Panc1 (cell line): ENCODE results near the gene ERO1B. TPM values are rescaled to one million over a fixed set of nuclear protein-coding genes. Genes with fewer than 3 reads are reported as not detected.

Experiments
- ATAC-seq: fragments of 200-7000 bp; cut with Tn5 transposase; 2 replicates; pipeline ENCODE4 v1.9.1; 2020; ENCODE audit warnings: mild to moderate bottlenecking, moderate library complexity
- BruUV-seq: library from RNA; stranded (reverse); fragments of 400-500 nt; replicated peaks from 2 replicates; lab custom pipeline; 2021; lab: Mats Ljungman, UMichigan
- CTCF ChIA-PET: fragments of 300-600 bp; sonication (Branson Sonifier 250); formaldehyde crosslinking; loops from one replicate; lab custom pipeline; 2022; ENCODE audit warnings: antibody characterized with exemption; lab: Charles Lee
- POLR2A ChIA-PET: fragments of 300-600 bp; sonication (Branson Sonifier 250); formaldehyde crosslinking; loops from one replicate; lab custom pipeline; 2022; ENCODE audit warnings: antibody characterized with exemption; lab: Charles Lee
- DNase-seq: peaks from one replicate; pipeline ENCODE4 v3.0.0-alpha.2; 2010; ENCODE audit warnings: low read depth, low spot score
- H3K27ac ChIP-seq: 2 replicates; pipeline ENCODE4 v1.5.1; 2011; ENCODE audit warnings: mild to moderate bottlenecking, low read length, inconsistent platforms
- H3K27me3 ChIP-seq: fragments of 200-500 bp; sonication (Bioruptor generic); 2 replicates; pipeline ENCODE4 v1.6.0; 2014; ENCODE audit warnings: low read length, inconsistent platforms; ENCODE audit not compliant: control insufficient read depth, insufficient read depth
- H3K36me3 ChIP-seq: fragments of 200-500 bp; sonication (Bioruptor generic); 2 replicates; pipeline ENCODE4 v1.5.1; 2014; ENCODE audit warnings: inconsistent platforms, mild to moderate bottlenecking, low read length, moderate library complexity; ENCODE audit not compliant: control insufficient read depth, insufficient read depth
- H3K4me1 ChIP-seq: 2 replicates; pipeline ENCODE4 v1.5.1; 2011; ENCODE audit warnings: inconsistent platforms, mild to moderate bottlenecking, low read length, moderate library complexity; ENCODE audit not compliant: control insufficient read depth, insufficient read depth
- H3K4me3 ChIP-seq, 2 experiments: 2 replicates each; pipeline ENCODE4 v1.5.1; 2011 to 2012; ENCODE audit warnings: low read depth in 2 of 2, low read length in 2 of 2, mild to moderate bottlenecking in 2 of 2, inconsistent platforms in 1 of 2, moderate library complexity in 1 of 2
- H3K9me3 ChIP-seq: fragments of 200-500 bp; sonication (Bioruptor generic); 2 replicates; pipeline ENCODE4 v1.5.1; 2014; ENCODE audit warnings: low read depth, mild to moderate bottlenecking, inconsistent platforms, low read length, moderate library complexity; ENCODE audit not compliant: control insufficient read depth, insufficient read depth
- CTCF ChIP-seq: fragments of 450-650 bp; IDR thresholded peaks from 2 replicates; pipeline ENCODE4 v1.5.1; 2017; ENCODE audit warnings: mild to moderate bottlenecking
- POLR2AphosphoS5 ChIP-seq: IDR thresholded peaks from 2 replicates; pipeline ENCODE4 v1.6.1; 2012; ENCODE audit warnings: mild to moderate bottlenecking, low read depth, low read length, moderate library complexity
- SIN3A ChIP-seq: IDR thresholded peaks from 2 replicates; pipeline ENCODE4 v1.6.1; 2012; ENCODE audit warnings: low read depth, mild to moderate bottlenecking, low read length, moderate library complexity, borderline replicate concordance; ENCODE audit not compliant: insufficient read depth
- TCF7L2 ChIP-seq: IDR thresholded peaks from 2 replicates; pipeline ENCODE4 v1.6.1; 2011; ENCODE audit warnings: mild to moderate bottlenecking, low read depth, low read length, inconsistent platforms
- in situ Hi-C: cut with HindIII; loops from 2 replicates; pipeline ENCODE4 v1.10.0; 2016; ENCODE audit warnings: low sequenced_read_pairs, low pct_unique_long_range_greater_than_20kb
- intact Hi-C: fragments of 100-400 bp; cut with micrococcal nuclease; formaldehyde crosslinking; loops from one replicate; pipeline ENCODE4 v1.10.0; 2022; ENCODE audit not compliant: unreplicated experiment
- total RNA-seq: library from RNA; stranded (reverse); gene quantifications from one replicate; pipeline ENCODE4 v1.2.1, GENCODE V29; 2021; ENCODE audit not compliant: unreplicated experiment
- TF ChIP-seq, protein P1 (sequence below), 2 experiments: IDR thresholded peaks; 2 replicates each; pipeline ENCODE4 v1.6.1; 2011 to 2012; ENCODE audit warnings: low read depth in 2 of 2, control low read depth in 1 of 2, low read length in 1 of 2, mild to moderate bottlenecking in 1 of 2, moderate library complexity in 1 of 2; ENCODE audit not compliant: insufficient read depth in 1 of 2

ERO1B gene
- total RNA-seq, 1 experiment from 2014 or later: 19.9 TPM

GRCh38 chr1:236316437-236316836, 34.7 kb upstream of the ERO1B start:
- POLR2A ChIA-PET: no interaction called here
- no TSS peak for BruUV-seq

GRCh38 chr1:236315518-236315917, 33.8 kb upstream of the ERO1B start:
- H3K27ac ChIP-seq: no peak overlapping the region
- H3K27me3 ChIP-seq: no peaks in the 10 kb centered on the region
- TF ChIP-seq POLR2AphosphoS5 (no peak), TCF7L2 (no peak), CTCF (no peak), SIN3A (no peak)
- TF ChIP-seq, protein P1, sequence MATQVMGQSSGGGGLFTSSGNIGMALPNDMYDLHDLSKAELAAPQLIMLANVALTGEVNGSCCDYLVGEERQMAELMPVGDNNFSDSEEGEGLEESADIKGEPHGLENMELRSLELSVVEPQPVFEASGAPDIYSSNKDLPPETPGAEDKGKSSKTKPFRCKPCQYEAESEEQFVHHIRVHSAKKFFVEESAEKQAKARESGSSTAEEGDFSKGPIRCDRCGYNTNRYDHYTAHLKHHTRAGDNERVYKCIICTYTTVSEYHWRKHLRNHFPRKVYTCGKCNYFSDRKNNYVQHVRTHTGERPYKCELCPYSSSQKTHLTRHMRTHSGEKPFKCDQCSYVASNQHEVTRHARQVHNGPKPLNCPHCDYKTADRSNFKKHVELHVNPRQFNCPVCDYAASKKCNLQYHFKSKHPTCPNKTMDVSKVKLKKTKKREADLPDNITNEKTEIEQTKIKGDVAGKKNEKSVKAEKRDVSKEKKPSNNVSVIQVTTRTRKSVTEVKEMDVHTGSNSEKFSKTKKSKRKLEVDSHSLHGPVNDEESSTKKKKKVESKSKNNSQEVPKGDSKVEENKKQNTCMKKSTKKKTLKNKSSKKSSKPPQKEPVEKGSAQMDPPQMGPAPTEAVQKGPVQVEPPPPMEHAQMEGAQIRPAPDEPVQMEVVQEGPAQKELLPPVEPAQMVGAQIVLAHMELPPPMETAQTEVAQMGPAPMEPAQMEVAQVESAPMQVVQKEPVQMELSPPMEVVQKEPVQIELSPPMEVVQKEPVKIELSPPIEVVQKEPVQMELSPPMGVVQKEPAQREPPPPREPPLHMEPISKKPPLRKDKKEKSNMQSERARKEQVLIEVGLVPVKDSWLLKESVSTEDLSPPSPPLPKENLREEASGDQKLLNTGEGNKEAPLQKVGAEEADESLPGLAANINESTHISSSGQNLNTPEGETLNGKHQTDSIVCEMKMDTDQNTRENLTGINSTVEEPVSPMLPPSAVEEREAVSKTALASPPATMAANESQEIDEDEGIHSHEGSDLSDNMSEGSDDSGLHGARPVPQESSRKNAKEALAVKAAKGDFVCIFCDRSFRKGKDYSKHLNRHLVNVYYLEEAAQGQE (IDR thresholded peaks at IDR 0.05; ENCODE audit: insufficient read depth in 1 of 2, low read depth in 2 of 2, low read length in 1 of 2): no peak
- in situ Hi-C loops: no loop called here
- DNase-seq (no peak), ATAC-seq (no peak)
- H3K36me3 ChIP-seq: no peaks in the 10 kb centered on the region
- 0 out of 2 replicates have a peak, but pooled peaks cover 3% of the 10 kb centered on the region for H3K4me1 ChIP-seq
- no peak overlapping the region for H3K4me3 ChIP-seq
- intact Hi-C loops: no loop called here
- no TSS peak for BruUV-seq
- ChIA-PET CTCF (no interaction called here), POLR2A (no interaction called here)
- no peaks in the 10 kb centered on the region for H3K9me3 ChIP-seq

More at GRCh38 chr1:236316437-236316836, 34.7 kb upstream of the ERO1B start:
- intact Hi-C loops: no loop called here
- CTCF ChIA-PET: interaction anchor here (0.7 kb wide), 1 partner anchor 28 kb away, joined by 6 read pairs; no protein-coding TSS in a partner anchor
- DNase-seq (no peak), ATAC-seq (no peak)
- Histone ChIP-seq H3K27ac (no peak overlapping the region), H3K27me3 (no peaks in the 10 kb centered on the region), H3K4me1 (no peaks in the 10 kb centered on the region), H3K36me3 (no peaks in the 10 kb centered on the region), H3K4me3 (no peak overlapping the region), H3K9me3 (no peaks in the 10 kb centered on the region)
- TF ChIP-seq POLR2AphosphoS5 (no peak), CTCF (no peak)
- TF ChIP-seq, protein P1 (IDR thresholded peaks at IDR 0.05; ENCODE audit: insufficient read depth in 1 of 2, low read depth in 2 of 2, low read length in 1 of 2): no peak
- in situ Hi-C loops: no loop called here
